ENCODE measurements around the gene SAMD14. TPM values are rescaled to one million over a fixed set of nuclear protein-coding genes. Genes with fewer than 3 reads are reported as not detected.

The SAMD14 gene
- total RNA-seq, 4 donors from 2014 or later = 0.39 TPM; not detected in 3

GRCh38 chr17:50110591-50111349 is 19.2 kb downstream of the SAMD14 start:
- intact Hi-C loops (cut with DNase I; ENCODE audit: low total_unique reads) = no loop called here
- no peak for TF ChIP-seq POLR2A (IDR thresholded peaks at IDR 0.05)
- no peak for TF ChIP-seq CTCF (IDR thresholded peaks at IDR 0.05)
- DNase-seq (ENCODE audit: low spot score in 2 of 2) = no peak
- no peak overlapping the region for H3K4me3 ChIP-seq (ENCODE audit: low read depth, poor library complexity, severe bottlenecking)
- WGBS, 2 donors = 79 to 86% methylated on average over 19 of the region's 19 CpGs

DNA sequence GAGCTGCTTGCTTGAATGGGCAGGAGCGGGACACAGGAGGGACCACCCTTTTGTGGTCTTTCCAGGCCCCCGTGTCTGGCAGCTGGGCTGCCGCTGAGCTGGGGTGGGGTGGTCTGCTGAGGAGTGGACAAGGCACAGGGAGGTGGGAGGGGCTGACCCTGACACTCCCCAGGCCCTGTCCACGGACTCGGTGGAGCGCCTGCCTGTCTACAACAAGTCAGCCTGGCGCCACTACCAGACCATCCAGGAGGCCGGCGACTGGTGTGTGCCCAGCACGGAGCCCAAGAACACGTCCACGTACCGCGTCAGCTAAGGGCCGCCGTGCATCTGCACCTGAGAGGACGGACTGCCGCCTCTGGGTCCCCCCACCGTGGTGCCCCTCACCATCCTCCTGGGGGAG is 20.2 kb downstream of the SAMD14 start:
- 91 to 93% methylated on average over 9 to 19 of the region's 19 CpGs for WGBS, 2 donors
- TF ChIP-seq POLR2A (IDR thresholded peaks at IDR 0.05) (no peak), CTCF (IDR thresholded peaks at IDR 0.05) (no peak)
- intact Hi-C loops (cut with DNase I; ENCODE audit: low total_unique reads) = no loop called here

DNA sequence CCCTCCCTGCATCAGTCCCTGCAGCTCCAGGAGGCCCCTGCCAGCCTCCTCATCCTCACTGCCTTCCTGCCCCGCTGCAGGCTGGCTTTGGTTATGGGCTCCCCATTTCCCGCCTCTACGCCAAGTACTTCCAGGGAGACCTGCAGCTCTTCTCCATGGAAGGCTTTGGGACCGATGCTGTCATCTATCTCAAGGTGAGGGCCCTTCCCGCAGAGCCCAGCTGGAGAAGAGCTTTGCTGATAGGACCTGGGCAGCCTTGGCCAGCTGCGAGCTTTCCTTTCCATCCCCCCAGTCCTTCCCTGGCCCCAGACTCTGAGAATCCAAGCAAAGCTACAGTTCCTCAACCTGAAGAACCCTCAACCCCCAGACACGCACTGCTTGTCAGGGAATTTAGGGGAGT is 20.8 kb downstream of the SAMD14 start:
- H3K4me3 ChIP-seq (ENCODE audit: low read depth, poor library complexity, severe bottlenecking) = no peak overlapping the region
- intact Hi-C loops (cut with DNase I; ENCODE audit: low total_unique reads) = no loop called here
- 87% methylated on average over 7 of the region's 7 CpGs for WGBS, 2 donors
- TF ChIP-seq POLR2A (IDR thresholded peaks at IDR 0.05) (no peak), CTCF (IDR thresholded peaks at IDR 0.05) (no peak)
- DNase-seq (ENCODE audit: low spot score in 2 of 2) = no peak

More for the DNA sequence above, 20.2 kb downstream of the SAMD14 start:
- no peak for DNase-seq (ENCODE audit: low spot score in 2 of 2)
- no peak overlapping the region for H3K4me3 ChIP-seq (ENCODE audit: low read depth, poor library complexity, severe bottlenecking)

DNA sequence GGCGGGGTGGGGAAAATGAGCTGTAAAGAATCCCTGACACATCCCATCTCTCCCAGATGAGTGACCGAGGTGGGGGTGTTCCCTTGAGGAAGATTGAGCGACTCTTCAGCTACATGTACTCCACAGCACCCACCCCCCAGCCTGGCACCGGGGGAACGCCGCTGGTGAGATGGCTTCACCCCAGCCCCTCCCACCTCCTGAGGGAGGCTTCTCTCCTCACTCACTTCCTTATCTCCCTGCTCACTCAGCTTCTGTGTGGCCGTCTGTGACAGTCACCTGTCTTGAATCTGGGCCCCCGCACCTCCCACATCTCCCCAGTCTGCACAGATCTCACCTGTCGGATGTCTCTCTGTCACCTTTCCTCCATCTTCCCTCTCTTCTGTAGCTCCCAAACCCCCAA is 21.4 kb downstream of the SAMD14 start:
- intact Hi-C loops (cut with DNase I; ENCODE audit: low total_unique reads) = no loop called here
- TF ChIP-seq POLR2A (IDR thresholded peaks at IDR 0.05) (no peak), CTCF (IDR thresholded peaks at IDR 0.05) (no peak)
- no peak for DNase-seq (ENCODE audit: low spot score in 2 of 2)
- H3K4me3 ChIP-seq (ENCODE audit: low read depth, poor library complexity, severe bottlenecking) = no peak overlapping the region
- 82 to 86% methylated on average over 9 of the region's 9 CpGs for whole genome bisulfite sequencing, 2 donors

DNA sequence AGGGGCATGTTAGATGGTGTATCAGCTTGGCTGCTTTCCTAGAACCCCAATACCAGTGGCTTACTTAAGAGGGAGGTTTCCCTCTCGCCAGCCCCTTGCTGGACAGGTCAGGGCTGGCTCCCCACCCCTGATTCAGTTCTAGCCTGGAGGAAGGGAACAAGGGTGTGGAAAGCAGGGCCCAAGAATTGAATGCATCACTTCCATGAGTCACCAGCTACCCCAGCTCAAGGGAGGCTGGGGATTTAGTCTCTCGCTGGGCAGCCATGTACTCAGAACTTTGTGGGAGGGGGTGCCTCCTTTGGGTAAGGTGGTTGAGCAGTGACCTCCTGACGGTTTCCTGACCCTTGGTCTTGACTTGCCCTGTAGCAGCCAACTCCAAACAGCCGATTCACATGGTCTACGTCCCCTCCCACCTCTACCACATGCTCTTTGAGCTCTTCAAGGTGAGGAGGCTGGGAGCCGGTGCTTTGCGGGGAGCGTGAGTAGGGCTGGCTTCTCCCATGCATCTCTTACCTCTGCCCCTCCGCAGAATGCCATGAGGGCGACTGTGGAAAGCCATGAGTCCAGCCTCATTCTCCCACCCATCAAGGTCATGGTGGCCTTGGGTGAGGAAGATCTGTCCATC is 22.1 kb downstream of the SAMD14 start:
- intact Hi-C loops (cut with DNase I; ENCODE audit: low total_unique reads) = no loop called here
- DNase-seq (ENCODE audit: low spot score in 2 of 2) = no peak
- no peak for TF ChIP-seq CTCF (IDR thresholded peaks at IDR 0.05)
- no peak for TF ChIP-seq POLR2A (IDR thresholded peaks at IDR 0.05)
- 85 to 87% methylated on average over 10 of the region's 10 CpGs for WGBS, 2 donors
- no peak overlapping the region for H3K4me3 ChIP-seq (ENCODE audit: low read depth, poor library complexity, severe bottlenecking)

Data from lower leg skin (tissue), 4 donors.